GM10248 (cell line): ENCODE data around the gene MAP4K4.

Source experiments
- CTCF ChIA-PET: fragments of 300-600 bp; sonication (Branson Sonifier 250); formaldehyde crosslinking; extraction: SDS; loops from one replicate; lab custom pipeline; 2021; ENCODE audit warnings: antibody characterized with exemption; lab: Yijun Ruan, JAX
- POLR2A ChIA-PET: fragments of 350-650 bp; sonication (Branson Sonifier 250); formaldehyde crosslinking; extraction: SDS; loops from one replicate; lab custom pipeline; 2020; ENCODE audit warnings: antibody characterized with exemption; lab: Yijun Ruan, JAX
- DNase-seq: peaks from one replicate; pipeline ENCODE4 v3.0.0; 2012; ENCODE audit errors: extremely low spot score
- CTCF ChIP-seq: IDR thresholded peaks from 2 replicates; pipeline ENCODE4 v1.5.1; 2012; ENCODE audit warnings: mild to moderate bottlenecking, low read depth; ENCODE audit errors: extremely low read depth, missing control alignments, control extremely low read depth

Gene MAP4K4

GRCh38 chr2:101854877-101855276, 157.4 kb downstream of the MAP4K4 start:
- ChIA-PET POLR2A (no interaction called here), CTCF (interaction anchor here (0.6 to 2.7 kb wide), 3 partner anchors 8 to 1012 kb away, joined by 3 to 7 read pairs (median 3); no protein-coding TSS in a partner anchor)
- no peak for DNase-seq
- TF ChIP-seq CTCF, result no peak

DNA sequence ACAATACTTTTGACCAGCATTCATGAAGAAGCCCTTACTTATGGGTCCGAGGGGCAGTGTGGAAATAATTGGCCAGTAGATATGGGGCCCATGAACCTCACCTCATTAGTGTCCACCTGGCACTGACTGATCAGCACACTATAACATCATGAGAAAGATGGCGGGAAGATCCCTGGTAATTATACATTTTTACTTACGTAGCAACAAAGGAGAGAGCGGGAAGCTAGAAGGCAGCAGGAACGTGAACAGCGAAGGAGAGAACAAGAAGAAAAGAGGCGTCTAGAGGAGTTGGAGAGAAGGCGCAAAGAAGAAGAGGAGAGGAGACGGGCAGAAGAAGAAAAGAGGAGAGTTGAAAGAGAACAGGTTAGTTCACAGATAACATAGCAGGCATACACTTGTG, 158.3 kb downstream of the MAP4K4 start:
- CTCF ChIA-PET, result no interaction called here
- TF ChIP-seq CTCF, result no peak
- DNase-seq, result no peak
- POLR2A ChIA-PET, result no interaction called here

DNA sequence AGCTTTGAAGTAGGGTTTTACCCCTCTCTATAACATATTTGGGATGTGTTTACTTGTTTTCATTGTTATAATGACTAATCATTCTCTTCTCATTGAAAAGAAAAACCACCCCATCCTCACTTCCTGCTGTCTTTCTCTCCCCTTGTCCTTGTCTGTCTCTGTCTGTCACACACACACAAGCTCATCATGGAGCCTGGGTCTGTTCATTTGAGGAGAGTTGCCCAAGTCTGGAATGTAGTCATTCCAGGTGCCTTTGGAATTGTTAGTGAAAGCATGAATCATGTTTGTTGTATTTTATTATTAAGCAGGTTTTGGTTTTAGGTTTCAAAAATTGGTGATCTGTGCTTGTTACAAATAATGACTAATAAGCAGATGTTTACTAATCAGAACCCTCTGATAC, 160.7 kb downstream of the MAP4K4 start:
- DNase-seq, result no peak
- ChIA-PET CTCF (interaction anchor here (0.8 to 2.3 kb wide), 3 partner anchors 8 to 615 kb away, joined by 3 to 7 read pairs (median 3); partner anchors contain the start of gene SLC9A4), POLR2A (no interaction called here)
- no peak for TF ChIP-seq CTCF

GRCh38 chr2:101858910-101859309, 161.4 kb downstream of the MAP4K4 start:
- ChIA-PET CTCF (interaction anchor here (0.9 to 2.3 kb wide), 2 partner anchors 9 to 382 kb away, joined by 3 to 7 read pairs; no protein-coding TSS in a partner anchor), POLR2A (no interaction called here)
- no peak for TF ChIP-seq CTCF
- DNase-seq, result no peak

GRCh38 chr2:101859604-101860003, 162.1 kb downstream of the MAP4K4 start:
- no peak for TF ChIP-seq CTCF
- ChIA-PET POLR2A (no interaction called here), CTCF (interaction anchor here (0.8 to 2.3 kb wide), 2 partner anchors 10 to 13 kb away, joined by 3 to 7 read pairs; no protein-coding TSS in a partner anchor)
- no peak for DNase-seq

DNA sequence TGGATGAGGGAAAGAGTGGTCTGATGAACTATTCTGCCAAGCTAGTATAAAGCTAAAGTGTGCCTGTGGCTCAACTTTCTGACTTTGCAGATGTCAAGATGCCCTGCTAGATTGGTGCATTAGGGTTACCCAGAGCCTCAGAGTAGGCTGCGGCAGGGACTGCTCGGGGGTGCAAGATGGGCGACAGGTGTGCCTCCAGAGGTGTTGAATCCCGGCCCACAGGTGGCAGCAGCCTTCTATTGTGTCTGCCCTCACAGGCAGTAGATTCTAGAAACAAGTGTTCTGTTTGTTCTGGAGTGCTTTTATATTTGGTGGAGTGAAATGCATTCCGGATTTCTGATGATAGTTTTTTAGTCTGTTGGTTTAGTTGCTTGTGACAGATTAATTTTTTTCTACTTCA, 162.7 kb downstream of the MAP4K4 start:
- POLR2A ChIA-PET, result no interaction called here
- no peak for DNase-seq
- no peak for TF ChIP-seq CTCF
- CTCF ChIA-PET, result interaction anchor here (2.3 kb wide), 1 partner anchor 10 kb away, joined by 7 read pairs; no protein-coding TSS in a partner anchor
